Measurements from ENCODE around the gene CCN6.

The CCN6 gene

DNA sequence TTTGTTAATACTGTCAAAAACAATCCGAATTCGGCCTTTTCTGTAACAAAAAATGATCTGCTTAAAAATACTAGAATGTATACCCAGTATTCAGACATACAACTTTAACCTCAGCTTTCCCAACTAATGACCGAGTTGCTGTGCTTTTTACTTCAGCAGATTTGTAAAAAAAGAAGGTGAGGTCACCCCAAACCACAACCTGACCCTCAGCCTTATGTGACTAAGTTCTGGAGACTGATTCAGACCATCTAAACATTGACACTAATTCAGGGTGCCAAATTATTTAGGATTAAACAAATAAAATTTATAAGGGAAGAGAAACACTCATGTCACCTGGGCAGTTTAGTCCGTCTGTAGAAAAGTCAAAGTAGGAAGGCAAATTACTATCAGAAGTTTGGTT is 7.7 kb downstream of the CCN6 start:
- Histone ChIP-seq H3K27ac (ENCODE audit: low read length) (no peak overlapping the region), H2AFZ (ENCODE audit: low read length) (no peak overlapping the region)
- TF ChIP-seq EZH2phosphoT487 (IDR thresholded peaks at IDR 0.05; ENCODE audit: low read length) (no peak), EZH2 (optimal IDR thresholded peaks at IDR 0.05; ENCODE audit: low read depth, low read length) (no peak)
- TF ChIP-seq, protein P1, sequence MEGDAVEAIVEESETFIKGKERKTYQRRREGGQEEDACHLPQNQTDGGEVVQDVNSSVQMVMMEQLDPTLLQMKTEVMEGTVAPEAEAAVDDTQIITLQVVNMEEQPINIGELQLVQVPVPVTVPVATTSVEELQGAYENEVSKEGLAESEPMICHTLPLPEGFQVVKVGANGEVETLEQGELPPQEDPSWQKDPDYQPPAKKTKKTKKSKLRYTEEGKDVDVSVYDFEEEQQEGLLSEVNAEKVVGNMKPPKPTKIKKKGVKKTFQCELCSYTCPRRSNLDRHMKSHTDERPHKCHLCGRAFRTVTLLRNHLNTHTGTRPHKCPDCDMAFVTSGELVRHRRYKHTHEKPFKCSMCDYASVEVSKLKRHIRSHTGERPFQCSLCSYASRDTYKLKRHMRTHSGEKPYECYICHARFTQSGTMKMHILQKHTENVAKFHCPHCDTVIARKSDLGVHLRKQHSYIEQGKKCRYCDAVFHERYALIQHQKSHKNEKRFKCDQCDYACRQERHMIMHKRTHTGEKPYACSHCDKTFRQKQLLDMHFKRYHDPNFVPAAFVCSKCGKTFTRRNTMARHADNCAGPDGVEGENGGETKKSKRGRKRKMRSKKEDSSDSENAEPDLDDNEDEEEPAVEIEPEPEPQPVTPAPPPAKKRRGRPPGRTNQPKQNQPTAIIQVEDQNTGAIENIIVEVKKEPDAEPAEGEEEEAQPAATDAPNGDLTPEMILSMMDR (IDR thresholded peaks at IDR 0.05; ENCODE audit: low read length), result no peak

DNA sequence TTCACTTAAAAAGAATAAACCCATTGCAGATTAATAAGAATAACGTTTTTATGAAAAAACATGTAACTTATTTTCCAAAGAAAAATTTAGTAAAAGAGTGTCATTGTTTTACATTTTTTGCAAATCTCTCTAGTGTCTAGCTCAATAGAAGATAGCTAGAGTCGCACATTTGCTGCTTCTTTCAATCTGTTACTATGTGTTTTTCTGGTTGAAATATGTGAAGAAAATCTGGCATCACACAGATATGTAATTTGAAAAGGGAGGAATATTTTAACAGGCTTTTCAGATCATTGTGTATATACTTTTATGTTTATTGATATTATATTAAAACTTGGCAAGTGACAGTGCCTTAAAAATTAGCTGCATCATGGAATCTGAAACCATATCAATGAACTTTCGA is 9.1 kb downstream of the CCN6 start:
- no peaks in the 10 kb centered on the region for H3K9me3 ChIP-seq (replicated peaks; ENCODE audit: insufficient read depth, low read length)
- H3K9ac ChIP-seq (ENCODE audit: low read length), result no peak overlapping the region
- no peak overlapping the region for H3K4me3 ChIP-seq (ENCODE audit: low read length)
- H2AFZ ChIP-seq (ENCODE audit: low read length), result no peak overlapping the region
- TF ChIP-seq EZH2phosphoT487 (IDR thresholded peaks at IDR 0.05; ENCODE audit: low read length), result no peak
- TF ChIP-seq EZH2 (optimal IDR thresholded peaks at IDR 0.05; ENCODE audit: low read depth, low read length), result no peak
- TF ChIP-seq, protein P1 (IDR thresholded peaks at IDR 0.05; ENCODE audit: low read length), result no peak
- H3K79me2 ChIP-seq (ENCODE audit: low read length), result no peaks in the 10 kb centered on the region
- no peak overlapping the region for H3K27ac ChIP-seq (ENCODE audit: low read length)
- H3F3A ChIP-seq (ENCODE audit: insufficient read depth, low read length), result no peaks in the 10 kb centered on the region
- H3K36me3 ChIP-seq (replicated peaks; ENCODE audit: insufficient read depth, low read length), result no peaks in the 10 kb centered on the region
- no peak for DNase-seq
- H3K4me1 ChIP-seq (ENCODE audit: low read length), result no peaks in the 10 kb centered on the region
- no peak overlapping the region for H3K4me2 ChIP-seq (ENCODE audit: low read depth, low read length)
- no peaks in the 10 kb centered on the region for H3K27me3 ChIP-seq (replicated peaks; ENCODE audit: insufficient read depth, low read length)
- H4K20me1 ChIP-seq (ENCODE audit: insufficient read depth, low read length), result no peaks in the 10 kb centered on the region
- no peaks in the 10 kb centered on the region for H3K9me2 ChIP-seq (replicated peaks; ENCODE audit: insufficient read depth, low read length)

More for the DNA sequence above, 7.7 kb downstream of the CCN6 start:
- H3K36me3 ChIP-seq (replicated peaks; ENCODE audit: insufficient read depth, low read length), result no peaks in the 10 kb centered on the region
- H3K79me2 ChIP-seq (ENCODE audit: low read length), result no peaks in the 10 kb centered on the region
- H3K27me3 ChIP-seq (replicated peaks; ENCODE audit: insufficient read depth, low read length), result no peaks in the 10 kb centered on the region
- H3F3A ChIP-seq (ENCODE audit: insufficient read depth, low read length), result no peaks in the 10 kb centered on the region
- DNase-seq, result no peak
- H3K9me3 ChIP-seq (replicated peaks; ENCODE audit: insufficient read depth, low read length), result no peaks in the 10 kb centered on the region
- H3K9me2 ChIP-seq (replicated peaks; ENCODE audit: insufficient read depth, low read length), result no peaks in the 10 kb centered on the region
- H3K4me3 ChIP-seq (ENCODE audit: low read length), result no peak overlapping the region
- no peaks in the 10 kb centered on the region for H3K4me1 ChIP-seq (ENCODE audit: low read length)
- no peak overlapping the region for H3K9ac ChIP-seq (ENCODE audit: low read length)
- H4K20me1 ChIP-seq (ENCODE audit: insufficient read depth, low read length), result no peaks in the 10 kb centered on the region
- no peak overlapping the region for H3K4me2 ChIP-seq (ENCODE audit: low read depth, low read length)

DNA sequence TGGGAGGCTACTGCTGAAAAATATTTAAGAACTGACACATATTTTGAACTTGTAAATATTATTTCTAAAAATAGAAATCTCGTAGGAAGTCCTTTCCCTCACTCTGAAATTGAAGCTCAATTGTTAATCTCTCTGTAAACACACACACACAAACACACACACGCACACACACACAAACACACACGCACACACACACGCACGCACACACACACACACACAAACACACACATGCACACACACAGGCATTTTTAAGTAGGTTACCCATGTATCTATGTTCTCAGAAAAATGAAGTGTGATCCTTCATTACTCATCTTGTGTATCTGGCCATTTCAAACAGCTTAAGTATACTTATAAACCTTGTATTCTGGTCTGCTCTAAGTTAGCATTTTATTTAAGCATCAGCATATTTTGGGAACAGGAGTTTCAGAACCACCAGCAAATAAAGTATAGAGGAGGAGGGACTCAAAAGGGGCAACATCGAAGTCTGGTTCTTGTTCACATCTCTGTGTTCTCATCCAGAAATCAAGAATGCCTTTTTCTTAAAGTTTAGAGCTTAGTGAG is 11.6 kb downstream of the CCN6 start:
- Histone ChIP-seq H3K9me3 (replicated peaks; ENCODE audit: insufficient read depth, low read length) (no peaks in the 10 kb centered on the region), H3K4me1 (ENCODE audit: low read length) (no peaks in the 10 kb centered on the region), H3K27me3 (replicated peaks; ENCODE audit: insufficient read depth, low read length) (no peaks in the 10 kb centered on the region), H3K79me2 (ENCODE audit: low read length) (no peaks in the 10 kb centered on the region), H3F3A (ENCODE audit: insufficient read depth, low read length) (no peaks in the 10 kb centered on the region), H3K27ac (ENCODE audit: low read length) (no peak overlapping the region), H2AFZ (ENCODE audit: low read length) (no peak overlapping the region), H3K9ac (ENCODE audit: low read length) (no peak overlapping the region), H3K9me2 (replicated peaks; ENCODE audit: insufficient read depth, low read length) (no peaks in the 10 kb centered on the region), H3K36me3 (replicated peaks; ENCODE audit: insufficient read depth, low read length) (no peaks in the 10 kb centered on the region), H3K4me3 (ENCODE audit: low read length) (no peak overlapping the region), H3K4me2 (ENCODE audit: low read depth, low read length) (no peak overlapping the region), H4K20me1 (ENCODE audit: insufficient read depth, low read length) (no peaks in the 10 kb centered on the region)
- no peak for TF ChIP-seq EZH2phosphoT487 (IDR thresholded peaks at IDR 0.05; ENCODE audit: low read length)
- TF ChIP-seq, protein P1 (IDR thresholded peaks at IDR 0.05; ENCODE audit: low read length), result no peak
- no peak for TF ChIP-seq EZH2 (optimal IDR thresholded peaks at IDR 0.05; ENCODE audit: low read depth, low read length)
- no peak for DNase-seq

Measured in MM.1S (cell line).